CD4-positive, alpha-beta T cell treated with Interleukin-6 for 4 hours (primary cell): ENCODE data around the gene ARHGDIA.
A peak's percentile ranks its signal among the peaks of the same experiment; 100 is the strongest.

Experiments
- DNase-seq: peaks from one replicate; pipeline ENCODE4 v3.0.0-alpha.2; 2020; ENCODE audit warnings: mixed read lengths

Gene ARHGDIA

GRCh38 chr17:81905993-81906392 is 34.9 kb upstream of the ARHGDIA start:
- no peak for DNase-seq

DNA sequence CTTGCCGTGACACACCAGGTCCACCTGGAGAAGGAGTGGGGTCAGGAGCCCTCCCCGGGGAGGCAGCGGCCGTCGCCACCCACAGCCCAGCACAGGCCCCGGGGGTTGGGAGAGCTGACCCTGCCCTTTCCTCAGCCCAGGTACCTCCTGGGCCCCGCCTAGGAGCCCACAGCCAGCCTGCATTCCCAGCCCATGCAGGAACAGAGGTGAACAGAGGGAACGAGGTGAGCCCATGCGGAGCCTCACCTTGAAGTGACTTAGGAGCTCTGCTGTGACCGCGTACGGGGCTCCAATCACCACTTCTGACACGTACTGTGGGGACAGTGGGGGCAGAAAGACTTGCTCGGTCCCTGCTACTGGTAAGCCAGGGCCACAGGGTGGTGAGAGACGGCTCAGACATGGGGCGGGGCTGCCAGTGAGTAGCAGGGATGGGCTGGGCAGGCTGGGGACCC is 34.3 kb upstream of the ARHGDIA start:
- no peak for DNase-seq

DNA sequence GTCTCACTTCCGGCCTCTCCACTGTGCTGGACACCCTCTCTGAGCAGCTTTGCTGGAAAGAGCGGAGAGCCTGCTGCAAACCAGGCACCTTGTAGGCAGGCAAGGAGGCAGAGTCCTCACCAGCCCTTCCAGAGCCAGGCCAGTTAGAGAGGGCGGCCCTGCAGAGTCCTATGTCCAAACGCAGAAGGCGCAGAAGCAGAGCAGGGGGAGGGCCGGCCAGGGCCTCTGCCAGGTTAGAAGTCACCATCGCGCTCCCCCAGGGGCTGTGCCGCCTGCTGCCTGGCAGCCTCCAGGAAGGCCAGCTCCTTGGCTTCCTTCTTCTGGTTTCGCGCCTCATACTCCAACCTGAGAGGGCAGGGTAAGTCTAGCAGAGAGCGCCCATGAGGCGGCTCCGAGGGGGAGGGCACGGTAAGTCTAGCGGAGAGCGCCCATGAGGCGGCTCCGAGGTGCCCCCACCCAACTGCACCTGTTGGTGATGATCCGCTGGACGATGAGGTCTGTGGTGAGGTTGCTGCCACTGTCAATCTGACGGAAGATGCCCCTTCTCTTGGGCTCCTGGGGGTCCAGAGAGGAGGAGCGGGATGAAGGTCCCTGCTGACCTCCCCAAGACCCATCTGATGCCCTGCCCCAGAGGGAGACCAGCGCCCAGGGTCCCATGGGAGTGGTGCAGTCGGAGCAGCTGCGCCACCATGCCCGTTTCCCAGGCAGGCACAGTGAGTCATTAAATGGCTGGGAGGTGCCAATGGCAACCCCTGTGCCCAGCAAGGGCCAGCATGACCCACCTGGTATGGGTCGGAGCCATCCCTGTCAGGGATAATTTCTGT is 33.7 kb upstream of the ARHGDIA start:
- no peak for DNase-seq

DNA sequence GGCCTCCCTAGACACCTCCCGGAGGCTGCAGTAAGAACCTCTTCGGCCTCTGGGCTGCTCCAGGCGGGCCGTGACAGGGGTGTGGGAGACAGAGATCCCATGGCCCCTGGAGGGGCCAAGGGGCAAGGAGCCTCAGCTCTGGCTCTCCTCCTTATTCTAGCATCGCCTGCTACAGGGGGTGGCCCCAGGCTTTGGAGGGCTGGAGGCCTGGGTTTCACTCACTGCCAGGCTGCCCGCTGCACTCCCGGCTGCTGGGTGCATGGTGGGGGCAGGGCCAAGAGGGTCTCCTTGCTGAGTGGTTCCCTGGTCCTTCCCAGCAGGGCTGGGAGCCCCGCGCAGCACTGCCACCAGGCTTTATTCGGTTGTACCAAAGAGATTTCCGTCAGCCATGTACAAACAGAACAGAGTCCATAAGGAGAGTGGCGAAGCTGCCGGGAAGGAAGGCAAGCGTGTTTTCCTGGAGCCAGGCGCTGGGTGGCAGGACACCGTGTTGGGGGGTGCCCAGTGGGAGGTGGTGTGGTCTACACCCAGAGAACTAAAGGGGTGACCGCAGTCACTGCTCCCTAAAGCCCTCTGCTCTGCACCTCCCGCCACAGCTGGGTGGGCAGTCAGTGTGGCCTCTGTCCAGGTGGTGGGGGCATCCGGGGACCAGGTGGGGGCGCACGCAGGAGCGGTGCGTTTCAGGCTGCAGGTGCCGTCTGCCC is 32.9 kb upstream of the ARHGDIA start:
- no peak for DNase-seq

GRCh38 chr17:81903415-81903831 is 32.3 kb upstream of the ARHGDIA start:
- DNase-seq, result no peak

GRCh38 chr17:81902653-81903414 is 31.7 kb upstream of the ARHGDIA start:
- DNase-seq, result no peak

GRCh38 chr17:81902023-81902652 is 31.0 kb upstream of the ARHGDIA start, which contains the start of gene NPB:
Gene NPB (plus strand): TSS chr17:81902238. CDS start chr17:81902278, 40 bp downstream.
- no peak for DNase-seq

- DNase-seq, result no peak
Measured at GRCh38 chr17:81901167-81902022, 30.3 kb upstream of the ARHGDIA start.

- no peak for DNase-seq
Measured at GRCh38 chr17:81900181-81900820, 29.2 kb upstream of the ARHGDIA start.

DNA sequence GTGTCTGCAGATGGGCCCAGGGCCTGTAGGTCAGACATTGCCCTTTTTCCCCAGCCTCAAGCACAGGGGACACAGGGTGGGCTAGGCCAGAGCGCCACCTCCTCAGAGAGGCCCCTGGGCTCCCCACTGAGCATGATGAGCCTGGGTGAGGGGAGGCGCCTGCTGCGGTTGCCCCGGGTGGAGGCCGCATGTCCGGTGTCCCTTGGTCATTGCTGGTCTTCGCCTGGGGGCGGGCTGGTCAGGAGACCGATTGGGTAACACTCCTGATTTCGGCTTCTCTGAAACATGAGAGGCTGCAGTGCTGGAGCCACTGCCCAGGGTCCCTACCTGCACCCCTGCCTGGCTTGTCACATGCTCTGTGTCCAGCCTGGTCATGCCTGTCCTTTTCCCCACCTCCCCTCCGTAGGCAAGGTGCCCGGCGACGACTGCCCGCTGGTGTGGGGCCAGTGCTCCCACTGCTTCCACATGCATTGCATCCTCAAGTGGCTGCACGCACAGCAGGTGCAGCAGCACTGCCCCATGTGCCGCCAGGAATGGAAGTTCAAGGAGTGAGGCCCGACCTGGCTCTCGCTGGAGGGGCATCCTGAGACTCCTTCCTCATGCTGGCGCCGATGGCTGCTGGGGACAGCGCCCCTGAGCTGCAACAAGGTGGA is 28.5 kb upstream of the ARHGDIA start:
- DNase-seq, result no peak

- no peak for DNase-seq
Measured at GRCh38 chr17:81898885-81899284, 27.7 kb upstream of the ARHGDIA start.

DNA sequence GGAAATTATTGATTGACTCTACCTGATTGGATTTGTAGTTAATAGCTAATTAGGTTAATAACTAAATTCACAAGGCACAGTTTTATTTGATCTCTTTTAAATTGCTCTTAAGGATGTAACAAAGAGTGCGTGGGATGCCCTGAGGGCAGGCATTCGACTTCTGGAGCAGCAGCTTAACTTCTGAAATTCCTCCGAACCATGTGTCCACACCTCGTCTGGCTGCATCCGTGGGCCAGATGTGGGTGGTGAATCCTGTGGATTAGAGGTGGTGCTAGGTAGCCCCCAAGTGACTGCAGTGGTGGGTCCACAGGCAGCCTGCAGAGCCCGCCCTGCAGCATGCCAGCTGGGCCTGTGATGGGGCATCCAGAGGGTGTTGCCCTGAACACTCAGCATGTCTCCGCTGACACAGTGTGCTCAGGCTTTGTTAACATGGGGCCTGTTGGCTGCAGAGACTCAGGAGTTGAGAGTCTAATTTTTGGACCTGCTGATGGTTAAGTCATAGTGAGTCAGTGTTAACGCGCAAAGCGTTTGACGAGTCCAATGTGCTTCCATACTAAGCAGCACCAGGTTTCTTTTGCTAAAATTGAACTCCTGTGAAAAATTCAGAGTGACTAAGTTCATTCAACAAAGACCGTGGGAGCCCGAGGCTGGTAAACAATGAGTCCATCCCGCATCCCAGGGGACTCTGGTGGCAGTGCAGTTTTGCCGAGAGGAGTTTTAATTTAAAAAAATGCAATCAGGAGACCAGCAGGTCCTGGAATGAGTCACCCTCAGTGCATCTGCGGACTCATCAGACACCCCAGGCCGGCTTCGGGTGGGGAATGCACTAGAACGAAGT is 27.1 kb upstream of the ARHGDIA start:
- no peak for DNase-seq

DNA sequence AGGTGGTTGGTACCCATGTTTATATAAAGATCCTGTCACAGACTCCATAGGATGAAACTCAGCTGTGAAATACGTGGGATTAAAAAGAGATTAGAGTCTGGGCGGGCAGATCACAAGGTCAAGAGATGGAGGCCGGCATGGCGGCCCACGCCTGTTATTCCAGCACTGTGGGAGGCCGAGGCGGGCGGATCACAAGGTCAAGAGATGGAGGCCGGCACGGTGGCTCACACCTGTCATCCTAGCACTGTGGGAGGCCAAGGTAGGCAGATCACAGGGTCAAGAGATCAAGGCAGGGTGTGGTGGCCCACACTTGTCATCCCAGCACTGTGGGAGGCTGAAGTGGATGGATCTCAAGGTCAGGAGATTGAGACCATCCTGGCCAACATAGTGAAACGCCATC is 24.3 kb upstream of the ARHGDIA start:
- DNase-seq, result no peak

DNA sequence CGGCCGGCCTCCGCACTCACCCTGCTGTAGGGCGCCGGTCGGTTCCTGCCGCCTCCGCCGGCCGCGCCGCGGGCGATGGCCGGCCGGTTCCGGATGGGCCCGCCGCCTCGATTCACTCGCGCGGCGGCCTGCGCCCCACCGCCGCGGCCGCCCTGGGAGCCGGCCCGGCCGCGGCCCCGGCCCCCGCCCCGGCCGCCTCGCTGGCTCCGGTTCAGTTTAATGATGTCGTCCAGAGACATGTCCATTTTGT is 20.1 kb upstream of the ARHGDIA start:
- peak; percentile 15 for DNase-seq

GRCh38 chr17:81890447-81891302 is 19.5 kb upstream of the ARHGDIA start:
- DNase-seq, result peak; percentile 17

DNA sequence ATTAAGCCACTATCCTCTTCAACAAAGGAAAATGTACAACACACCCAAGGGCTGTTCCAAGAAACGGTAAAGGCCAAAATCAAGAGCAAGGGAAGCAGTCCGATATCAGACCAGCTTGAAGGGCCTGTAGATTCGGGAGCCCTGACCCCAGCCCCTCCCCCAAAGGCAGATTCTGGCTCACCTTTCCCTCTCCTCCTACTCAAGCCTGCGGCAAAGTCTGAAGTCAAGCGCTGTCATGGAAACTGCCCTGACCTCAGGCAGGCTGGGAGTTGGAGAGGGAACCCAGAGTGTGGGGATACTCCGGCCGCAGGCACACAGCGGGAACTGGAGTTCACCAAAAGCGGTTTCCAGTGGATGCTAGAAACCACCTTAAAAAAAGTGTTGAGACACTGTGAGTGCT is 18.5 kb upstream of the ARHGDIA start:
- DNase-seq, result no peak

DNA sequence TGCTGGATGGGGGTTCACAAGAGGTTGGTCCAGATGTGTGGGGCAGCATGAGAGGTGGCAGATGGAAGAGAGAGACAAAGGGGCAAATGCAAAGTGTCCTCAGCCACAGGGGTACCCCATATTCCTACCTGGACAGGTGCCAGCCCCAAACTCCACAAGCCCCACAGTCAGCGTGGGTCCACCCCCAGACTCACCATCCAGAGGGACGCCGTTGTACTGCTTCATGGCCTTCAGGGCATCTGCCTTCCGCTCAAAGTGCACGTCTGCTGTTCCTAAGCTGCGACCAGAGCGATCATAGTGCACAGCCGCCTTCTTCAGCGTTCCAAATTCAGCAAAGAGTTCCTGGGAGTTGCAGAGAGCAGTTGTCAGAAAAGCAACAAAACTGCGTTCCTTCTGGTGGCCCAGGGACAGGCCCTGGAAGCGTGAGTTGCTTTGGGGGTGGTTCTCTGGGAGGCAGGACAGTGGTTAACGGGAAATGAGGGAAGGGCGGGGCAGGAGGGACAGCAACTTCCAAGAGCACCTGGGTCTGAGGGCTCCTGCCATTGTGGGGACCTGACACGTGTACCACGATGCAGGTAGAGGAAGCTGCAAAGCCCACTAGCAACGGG is 18.0 kb upstream of the ARHGDIA start:
- DNase-seq, result no peak

DNA sequence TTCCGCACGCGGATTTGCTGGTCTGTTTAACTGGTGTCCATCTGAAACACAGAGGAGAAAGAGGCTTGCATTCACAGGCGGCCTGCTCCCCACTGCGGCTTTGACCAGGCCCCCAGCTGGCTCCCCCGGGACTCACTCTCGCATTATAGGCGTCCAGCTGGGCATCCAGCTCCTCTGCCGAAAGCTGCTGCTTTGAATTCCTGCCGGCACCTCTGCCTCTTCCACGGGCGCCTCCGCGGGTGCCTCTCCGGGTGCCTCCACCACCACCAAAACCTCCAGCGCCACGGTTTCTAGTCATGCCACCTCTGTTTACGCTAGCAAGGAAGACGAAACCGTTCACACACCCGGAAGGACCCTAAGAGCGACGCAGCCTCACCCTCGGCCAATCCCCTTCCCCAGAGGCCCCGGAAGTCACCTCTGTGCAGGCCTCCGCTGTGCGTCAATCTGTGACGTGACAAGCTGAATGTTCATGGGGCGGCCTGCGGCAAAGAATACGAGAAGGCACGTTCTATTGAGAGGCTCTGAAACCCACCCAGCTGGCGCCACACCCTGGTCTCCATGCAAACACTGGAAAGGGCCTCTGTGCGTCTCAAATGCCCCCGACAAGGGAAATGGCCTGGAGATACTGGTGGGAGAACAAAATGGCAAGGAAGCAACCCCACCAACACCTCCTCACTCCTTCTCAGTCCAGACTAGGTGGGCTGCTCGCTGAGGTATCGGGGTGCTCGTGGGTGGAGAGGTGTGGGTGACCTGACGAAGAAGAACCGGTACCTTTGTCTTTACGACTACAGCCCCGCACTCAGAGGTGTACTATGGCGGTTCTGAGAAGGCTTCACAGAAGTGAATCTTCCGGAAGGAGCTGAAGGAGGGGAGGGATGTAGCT is 17.2 kb upstream of the ARHGDIA start:
- no peak for DNase-seq
